Hematopoietic multipotent progenitor cell treated with erythropoietin and hydrocortisone succinate and interleukin-3 and kit ligand, for 17 days (in vitro differentiated cells): Measurements from ENCODE around the gene ISLR2.
"Not testable (repeated sequence)": the region's sequence is repeated elsewhere in the genome, so short reads cannot be mapped to it uniquely, and the experiment has no call there.

Experiments
- DNase-seq: peaks from one replicate; pipeline ENCODE4 v3.0.0-alpha.2; 2015; ENCODE audit warnings: low spot score

ISLR2 gene, protein sequence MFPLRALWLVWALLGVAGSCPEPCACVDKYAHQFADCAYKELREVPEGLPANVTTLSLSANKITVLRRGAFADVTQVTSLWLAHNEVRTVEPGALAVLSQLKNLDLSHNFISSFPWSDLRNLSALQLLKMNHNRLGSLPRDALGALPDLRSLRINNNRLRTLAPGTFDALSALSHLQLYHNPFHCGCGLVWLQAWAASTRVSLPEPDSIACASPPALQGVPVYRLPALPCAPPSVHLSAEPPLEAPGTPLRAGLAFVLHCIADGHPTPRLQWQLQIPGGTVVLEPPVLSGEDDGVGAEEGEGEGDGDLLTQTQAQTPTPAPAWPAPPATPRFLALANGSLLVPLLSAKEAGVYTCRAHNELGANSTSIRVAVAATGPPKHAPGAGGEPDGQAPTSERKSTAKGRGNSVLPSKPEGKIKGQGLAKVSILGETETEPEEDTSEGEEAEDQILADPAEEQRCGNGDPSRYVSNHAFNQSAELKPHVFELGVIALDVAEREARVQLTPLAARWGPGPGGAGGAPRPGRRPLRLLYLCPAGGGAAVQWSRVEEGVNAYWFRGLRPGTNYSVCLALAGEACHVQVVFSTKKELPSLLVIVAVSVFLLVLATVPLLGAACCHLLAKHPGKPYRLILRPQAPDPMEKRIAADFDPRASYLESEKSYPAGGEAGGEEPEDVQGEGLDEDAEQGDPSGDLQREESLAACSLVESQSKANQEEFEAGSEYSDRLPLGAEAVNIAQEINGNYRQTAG

DNA sequence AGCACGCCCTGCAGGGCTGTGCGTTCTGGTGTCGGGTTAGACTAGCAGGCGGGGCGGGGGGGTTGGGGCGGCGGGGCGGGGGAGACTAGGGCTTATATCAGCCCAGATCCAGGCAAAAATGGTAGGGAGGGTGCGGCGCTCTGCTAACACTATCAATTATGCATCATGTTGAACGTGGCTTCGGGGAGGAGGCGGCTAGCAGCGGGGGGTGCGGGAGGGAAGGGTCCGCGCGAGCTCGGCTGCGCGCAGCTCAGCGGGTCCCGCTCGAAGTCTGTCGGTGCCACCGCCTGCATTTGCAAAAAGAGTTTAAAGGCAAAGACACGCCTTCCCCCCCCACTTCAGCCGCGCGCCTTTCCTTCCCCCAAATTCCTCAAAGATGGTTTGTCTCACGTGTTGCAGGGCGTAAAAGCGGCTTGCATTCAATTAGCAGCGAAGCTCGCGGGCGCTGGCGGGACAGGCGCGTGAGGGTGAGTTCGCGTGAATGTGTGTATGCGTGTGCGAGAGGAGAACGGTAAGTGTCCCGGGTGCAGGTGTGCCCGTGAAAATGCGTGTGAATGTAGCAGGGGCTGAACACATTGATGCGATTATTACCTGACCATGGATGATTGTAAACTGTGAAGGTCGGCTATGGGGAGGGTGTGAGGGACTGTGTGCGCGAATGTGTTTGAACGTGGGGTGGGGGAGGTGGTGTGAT, at the start of gene ISLR2:
TSS of gene ISLR2 (plus strand) at position 432 of the 694 bp plus-strand sequence. CDS start 2,169 bp downstream, outside the sequence.
- no peak for DNase-seq

DNA sequence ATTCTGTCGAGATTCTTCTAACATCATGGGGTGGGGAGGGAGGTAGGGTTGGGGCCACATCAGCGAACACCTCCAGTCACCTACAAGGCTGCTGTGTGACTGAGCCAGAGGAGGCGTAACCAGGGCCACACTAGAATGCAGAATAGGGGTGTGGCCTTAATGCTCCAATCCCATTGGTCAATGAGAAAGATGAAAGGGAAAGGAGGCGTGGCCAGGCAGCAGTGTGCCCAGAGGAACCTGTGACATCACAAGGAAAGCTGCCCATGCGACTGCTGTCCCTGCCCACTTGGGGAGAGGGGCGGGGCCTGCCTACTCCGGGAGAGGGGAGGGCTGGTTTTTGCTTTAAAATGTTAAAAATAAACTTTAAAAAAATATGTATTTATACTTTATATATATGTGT, 47.9 kb upstream of the ISLR2 start, which contains the start of gene GOLGA6A:
TSS of gene GOLGA6A (minus strand) at position 101 of the 400 bp plus-strand sequence. CDS start at position 60, 41 bp downstream.
- DNase-seq, result not testable (repeated sequence)

DNA sequence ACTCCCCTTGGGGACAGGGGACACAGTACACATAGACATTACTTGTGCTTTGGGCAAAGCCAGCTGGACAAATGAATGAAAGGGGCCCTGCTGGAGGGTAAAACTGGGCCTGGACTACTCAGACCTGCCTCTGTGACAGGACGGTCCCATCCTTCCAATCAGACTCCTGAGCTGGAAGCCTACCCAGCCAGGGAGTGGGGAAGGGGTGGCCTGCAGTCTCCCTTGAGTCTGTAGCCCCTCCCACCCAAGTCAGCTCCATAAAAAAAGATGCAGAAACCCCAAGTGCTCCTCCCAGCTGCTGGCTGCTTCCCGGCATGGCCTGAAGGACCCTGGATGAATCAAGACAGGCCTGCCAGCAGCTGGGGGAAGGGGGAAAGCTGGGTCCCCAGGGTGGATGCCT, 35.8 kb upstream of the ISLR2 start:
- not testable (repeated sequence) for DNase-seq

DNA sequence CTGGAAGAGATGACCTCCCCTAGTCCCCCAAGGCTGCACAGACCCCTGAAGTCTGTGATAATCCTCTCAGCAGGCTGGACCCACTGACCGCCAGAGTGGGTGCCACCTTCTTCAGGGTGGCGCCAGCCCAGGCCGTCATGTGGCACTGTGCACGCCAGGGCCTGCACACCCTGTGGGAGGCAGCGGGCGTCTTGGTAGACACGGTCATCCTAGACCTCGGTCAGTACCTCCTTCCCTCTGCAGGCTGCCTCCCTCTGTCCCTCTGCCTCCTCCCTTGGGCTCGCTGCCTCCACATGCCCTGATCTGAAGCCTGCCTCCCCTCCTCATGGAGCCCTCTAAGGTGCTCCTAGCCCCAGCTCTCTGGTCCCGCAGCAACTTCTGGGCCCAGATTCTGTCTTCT, 34.8 kb upstream of the ISLR2 start:
- DNase-seq, result not testable (repeated sequence)

DNA sequence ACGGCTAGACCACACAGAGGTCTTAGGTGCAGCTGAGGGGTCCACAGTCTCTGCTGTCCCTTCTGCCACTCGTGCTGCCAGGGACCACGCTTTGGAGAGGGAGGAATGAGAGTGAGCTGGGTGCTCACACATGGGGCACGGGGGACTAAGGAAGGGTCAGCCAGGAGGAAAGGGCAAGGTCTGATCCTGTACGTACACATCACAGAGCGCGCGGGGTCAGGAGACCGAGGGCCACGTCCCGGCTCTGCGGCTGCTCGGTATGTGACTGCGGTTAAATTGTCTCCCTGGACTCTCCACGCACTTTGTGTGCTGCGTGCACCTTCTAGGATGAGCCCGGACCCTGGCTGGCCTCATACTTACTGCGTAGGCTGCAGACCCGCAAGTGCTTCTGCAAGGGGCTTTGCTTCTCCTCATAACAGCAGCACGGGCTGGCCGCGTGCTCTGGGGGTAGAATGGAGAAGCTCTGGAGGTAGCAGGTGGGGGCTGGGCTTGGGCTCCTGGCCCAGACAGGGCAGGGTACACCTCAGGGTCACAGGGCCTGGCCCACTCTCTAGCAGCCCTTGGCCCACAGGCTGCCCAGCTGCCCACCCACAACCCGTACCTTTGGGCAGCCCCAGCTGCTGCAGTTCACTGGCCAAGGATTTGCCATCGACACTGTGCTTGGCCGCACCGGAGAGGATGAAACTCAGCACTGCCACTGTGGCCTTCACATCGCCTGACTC, 33.5 kb upstream of the ISLR2 start:
- DNase-seq, result not testable (repeated sequence)

DNA sequence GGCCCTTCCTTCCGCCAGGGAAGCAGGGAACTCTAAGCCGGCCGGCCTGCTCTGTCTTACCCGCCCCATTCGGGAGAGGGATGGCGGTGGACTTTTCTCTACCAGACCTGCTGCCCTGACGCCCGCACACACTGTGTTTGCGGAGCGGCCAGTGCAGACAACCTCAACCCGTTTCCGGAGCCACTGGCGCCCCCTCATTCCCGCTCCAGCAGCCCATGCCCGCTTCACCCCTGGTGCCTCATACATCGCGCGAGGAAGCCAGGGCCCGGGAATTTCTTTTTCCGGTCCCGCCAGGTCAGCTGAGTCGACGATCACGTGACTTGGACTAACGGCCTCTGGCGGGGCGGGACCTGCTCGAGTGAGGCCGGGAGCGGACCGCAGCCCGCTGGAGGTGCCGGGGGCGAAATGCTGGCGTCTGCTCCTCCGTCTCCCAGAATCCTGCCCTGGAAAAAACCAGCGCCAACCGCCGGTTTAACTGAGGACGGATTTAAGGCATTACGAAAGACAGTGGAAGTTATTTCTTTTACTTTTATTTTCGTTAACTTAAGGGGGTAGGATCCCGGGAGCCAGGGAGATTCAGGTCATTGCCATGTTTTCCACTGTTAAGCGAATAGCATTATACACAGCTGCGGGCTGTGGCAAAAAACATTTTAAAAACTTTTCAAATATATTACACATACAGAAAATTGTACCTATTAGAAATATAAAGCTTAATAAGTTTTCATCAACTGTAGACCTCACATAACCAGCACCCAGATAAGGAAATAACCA, 30.2 kb upstream of the ISLR2 start:
- DNase-seq, result peak; percentile 63

DNA sequence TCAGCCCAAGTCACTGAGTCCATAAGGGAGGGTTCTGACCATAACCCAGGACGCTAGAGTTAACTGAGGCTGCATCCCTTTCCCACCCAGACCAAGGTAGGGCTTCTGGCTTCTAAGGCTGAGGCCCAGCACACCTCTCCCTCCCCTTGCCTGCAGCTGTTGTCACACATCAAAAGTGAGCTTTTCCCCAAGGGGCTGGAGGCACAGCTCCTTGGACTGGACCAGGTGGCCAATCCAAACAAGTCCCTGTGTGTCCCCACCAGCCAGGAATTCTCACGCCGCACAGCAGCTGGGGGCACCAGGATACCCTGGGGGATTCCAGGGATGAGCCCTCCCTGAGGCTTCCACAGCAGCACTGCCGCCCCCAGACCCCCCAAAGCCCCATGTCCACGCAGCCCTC, 22.3 kb upstream of the ISLR2 start:
- DNase-seq, result no peak

DNA sequence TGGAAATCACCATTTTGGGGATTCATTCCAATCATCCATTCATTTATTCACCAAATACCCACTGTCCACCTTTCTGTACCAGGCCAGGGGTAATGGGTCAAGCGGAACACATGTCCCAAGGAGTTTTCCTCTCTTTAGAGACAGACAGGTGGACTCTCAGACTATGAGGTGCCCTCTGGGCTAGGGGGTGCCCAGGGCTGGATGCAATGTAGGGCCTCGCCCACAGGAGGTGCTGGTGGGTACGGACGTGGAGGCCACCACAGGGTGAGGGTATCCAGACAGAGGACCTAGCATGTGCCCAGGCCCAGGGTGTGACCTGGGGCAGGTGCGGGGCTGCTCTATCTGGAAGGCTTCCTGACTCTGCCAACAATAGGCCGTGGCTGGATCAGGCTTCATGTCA, 21.8 kb upstream of the ISLR2 start:
- not testable (repeated sequence) for DNase-seq

DNA sequence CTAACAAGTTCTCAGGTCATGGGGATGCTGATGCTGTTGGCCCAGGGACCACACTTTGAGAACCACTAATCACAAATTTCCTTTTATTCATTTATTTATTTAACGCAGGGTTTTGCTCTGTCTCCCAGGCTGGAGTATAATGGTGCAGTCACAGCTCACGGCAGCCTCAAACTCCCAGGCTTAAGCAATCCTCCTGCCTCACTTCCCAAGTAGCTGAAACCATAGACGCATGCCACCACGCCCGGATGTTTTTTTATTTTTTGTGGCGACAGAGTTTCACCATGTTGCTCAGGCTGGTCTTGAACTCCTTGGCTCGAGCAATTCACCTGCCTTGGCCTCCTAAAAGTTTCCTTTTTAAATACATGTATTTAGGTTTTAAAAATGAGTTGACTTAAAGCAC, 20.7 kb upstream of the ISLR2 start:
- no peak for DNase-seq

DNA sequence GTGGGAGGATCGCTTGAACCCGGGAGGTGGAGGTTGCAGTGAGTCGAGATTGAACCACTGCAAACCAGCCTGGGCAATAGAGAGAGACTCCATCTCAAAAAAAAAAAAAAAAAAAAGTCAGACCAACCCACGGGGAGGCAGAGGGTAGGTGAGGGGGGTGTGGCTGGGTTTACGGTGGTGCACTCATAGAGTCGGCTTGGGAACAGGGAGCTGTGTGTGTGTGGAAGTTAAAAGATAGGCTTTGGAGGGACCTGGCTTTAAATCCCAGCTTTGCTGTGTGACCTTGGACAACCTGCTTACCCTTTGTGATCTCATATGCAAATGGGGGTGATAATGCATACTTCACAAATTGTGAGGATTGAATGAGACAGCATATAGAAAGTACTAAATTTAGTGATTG, 10.0 kb upstream of the ISLR2 start:
- DNase-seq, result no peak

DNA sequence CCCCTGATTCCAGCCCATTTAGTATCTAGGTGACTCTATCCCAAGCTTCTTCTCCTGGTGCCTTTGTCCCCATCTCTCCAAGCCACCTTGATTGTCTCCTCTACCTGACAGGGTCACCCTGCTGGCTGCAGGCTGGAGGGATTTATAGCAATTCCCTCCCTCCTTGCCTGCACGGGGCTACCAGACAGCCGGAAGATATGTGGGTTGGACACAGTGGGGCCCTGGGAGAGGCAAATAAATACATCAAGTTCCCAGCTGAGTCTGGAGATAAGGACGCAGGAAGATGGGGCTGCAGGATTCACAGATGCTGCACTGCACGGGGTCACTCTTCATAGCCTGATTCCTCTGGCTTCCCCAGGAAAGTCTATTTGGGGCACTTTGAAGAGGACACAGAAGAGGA, 9.3 kb upstream of the ISLR2 start:
- no peak for DNase-seq

DNA sequence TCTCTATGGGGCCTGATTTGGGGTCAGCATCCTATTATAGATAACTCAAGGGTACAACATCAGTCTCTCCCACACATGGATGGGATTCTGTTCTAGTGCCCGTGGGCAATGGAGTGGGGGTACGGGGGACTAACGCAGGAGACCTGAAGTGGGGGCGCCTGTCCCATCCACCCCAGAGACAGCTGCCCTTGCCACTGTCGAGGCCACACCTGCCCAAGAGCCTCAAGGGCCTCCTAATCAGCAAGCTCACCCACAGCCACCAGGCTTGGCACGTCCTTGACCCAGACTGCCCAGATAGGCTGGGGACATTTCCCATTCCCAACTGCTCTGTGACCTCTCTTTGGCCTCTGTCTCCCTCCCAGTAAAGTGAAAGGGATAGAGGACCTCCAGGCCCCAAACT, 8.5 kb upstream of the ISLR2 start:
- no peak for DNase-seq

DNA sequence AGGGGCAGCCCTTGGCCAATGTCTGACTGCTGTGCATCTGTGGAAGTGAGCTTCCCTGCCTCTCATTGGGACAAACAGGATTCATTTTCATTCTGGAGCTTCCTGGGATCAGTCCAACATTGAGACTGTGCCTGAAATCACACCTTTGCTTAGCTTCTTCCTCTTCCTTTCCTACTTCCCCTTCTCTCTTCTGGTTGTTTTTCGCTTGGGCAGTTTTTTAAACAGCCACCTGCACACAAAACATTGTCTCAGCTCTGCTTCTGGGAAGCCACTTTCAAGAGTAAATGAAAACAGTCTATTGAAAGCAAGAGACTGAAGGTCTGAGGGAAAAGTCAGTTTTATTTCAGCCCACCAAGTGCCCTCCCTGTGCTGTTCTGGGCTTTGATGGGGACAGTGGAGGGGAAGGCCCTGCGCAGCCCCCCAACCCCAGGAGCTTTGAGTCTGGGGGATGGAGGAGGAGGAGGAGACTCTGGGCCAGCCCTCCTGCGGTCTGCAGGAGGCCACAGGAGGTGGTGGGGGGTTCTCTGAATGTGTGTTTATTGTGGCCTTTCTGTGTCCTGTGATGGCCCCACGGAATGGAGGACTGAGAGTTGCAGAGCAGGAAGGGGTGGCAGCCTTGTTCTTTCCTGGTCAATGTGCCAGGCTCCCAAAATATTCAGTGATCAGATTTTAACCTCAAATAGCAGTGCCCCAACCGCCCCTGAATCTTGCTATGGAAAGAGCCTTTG, 7.8 kb upstream of the ISLR2 start:
- no peak for DNase-seq

DNA sequence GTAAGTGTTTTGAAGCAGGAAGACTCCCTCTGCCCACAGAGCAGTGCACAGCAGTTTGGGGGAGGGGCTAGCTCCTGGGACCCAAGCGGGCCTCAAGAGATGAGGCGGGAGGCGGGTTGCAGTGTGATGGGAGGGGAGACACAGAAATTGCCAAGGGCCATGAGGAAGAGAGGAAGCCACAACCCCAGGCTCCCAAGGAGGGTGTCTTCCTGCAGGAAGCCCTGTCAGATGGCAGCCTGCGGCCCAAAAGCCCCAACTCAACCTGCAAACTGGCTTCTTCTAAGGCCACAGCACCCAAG, 7.3 kb upstream of the ISLR2 start:
- DNase-seq, result no peak

DNA sequence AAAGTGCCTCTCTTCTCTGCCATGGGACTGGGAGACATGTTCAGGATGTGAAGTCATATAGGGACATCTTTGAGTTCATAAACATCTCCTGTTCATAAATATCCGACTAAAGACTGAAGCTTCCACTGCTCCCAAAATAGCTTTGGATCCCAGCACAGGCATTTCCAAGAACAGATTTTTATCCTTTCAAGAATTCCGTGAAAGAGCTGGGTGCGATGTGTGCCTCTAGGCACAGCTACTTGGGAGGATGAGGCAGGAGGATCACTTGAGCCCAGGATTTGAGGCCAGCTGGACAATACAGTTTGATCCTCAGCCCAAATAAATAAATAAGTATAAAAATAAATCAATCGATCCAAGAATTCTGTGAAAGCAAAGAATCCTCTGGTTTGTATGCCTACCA, 6.7 kb upstream of the ISLR2 start:
- DNase-seq, result no peak

DNA sequence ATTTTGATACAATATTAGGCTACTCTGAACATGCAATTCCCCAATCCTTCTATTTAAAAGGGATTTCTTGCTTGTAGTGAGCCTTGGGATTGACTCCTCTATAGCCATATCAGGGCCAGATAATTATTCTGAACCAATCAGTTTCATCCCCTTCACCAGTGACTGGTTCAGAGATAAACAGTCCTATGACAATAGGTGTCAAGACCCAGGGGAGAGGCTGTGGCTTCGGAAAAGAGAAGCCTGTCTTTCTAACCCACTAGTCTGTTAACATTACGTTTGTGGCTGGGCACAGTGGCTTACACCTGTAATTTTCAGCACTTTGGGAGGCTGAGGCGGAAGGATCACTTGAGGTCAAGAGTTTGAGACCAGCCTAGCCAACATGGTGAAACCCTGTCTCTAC, 6.2 kb upstream of the ISLR2 start:
- DNase-seq, result no peak

DNA sequence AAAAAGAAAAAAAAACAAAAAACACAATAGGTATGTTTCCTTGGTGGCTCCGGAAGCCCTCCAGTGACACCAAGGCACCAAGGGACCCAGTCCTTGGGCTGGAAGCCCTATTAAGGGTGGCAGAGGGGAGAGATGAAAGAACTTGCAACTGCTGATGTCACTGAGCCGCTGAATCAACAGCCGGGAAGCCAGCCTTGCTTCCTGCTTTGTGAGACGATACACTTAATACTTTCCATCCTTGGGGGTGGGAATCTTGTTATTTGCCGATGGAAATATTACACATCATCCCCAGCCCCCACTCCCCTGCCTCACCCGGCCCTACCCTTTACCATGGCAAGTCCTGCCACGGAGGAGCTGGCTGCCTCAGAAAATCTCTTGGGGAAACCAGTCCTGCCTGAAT, 5.6 kb upstream of the ISLR2 start:
- no peak for DNase-seq

DNA sequence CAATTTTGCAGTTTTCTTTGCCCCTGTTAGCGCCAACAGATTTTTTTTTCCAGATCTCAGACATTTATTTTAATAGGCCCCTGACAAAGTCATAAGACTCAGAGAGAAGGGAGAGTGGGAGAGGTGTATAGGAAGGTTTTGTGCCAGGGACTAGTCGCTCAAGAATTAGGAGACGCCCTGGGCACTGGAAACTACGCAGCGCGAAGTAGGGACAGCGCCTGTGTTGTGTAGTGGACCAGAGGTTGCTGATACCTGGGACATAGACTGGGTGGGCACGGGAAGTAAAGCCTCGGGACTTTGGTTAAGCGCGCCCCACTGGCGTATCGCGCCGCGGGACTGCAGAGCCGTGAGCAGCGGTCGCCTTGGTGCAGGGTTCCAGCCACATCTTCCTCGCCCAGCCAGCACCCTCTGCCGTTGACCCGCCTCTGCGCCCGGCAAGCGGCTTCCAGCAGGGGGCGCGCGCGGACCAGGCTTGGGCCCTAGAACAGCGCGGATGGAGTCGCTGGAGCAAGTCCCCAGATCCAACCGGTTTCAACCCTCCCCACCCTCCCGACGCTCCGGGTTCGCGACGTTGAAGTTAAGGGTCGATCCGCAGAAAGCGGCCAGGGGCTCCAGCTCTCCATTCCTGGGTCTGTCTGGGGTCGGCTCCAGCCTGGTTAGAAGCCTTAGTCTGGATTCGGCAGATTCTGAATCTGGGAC, 3.0 kb upstream of the ISLR2 start:
- DNase-seq, result peak; percentile 63

DNA sequence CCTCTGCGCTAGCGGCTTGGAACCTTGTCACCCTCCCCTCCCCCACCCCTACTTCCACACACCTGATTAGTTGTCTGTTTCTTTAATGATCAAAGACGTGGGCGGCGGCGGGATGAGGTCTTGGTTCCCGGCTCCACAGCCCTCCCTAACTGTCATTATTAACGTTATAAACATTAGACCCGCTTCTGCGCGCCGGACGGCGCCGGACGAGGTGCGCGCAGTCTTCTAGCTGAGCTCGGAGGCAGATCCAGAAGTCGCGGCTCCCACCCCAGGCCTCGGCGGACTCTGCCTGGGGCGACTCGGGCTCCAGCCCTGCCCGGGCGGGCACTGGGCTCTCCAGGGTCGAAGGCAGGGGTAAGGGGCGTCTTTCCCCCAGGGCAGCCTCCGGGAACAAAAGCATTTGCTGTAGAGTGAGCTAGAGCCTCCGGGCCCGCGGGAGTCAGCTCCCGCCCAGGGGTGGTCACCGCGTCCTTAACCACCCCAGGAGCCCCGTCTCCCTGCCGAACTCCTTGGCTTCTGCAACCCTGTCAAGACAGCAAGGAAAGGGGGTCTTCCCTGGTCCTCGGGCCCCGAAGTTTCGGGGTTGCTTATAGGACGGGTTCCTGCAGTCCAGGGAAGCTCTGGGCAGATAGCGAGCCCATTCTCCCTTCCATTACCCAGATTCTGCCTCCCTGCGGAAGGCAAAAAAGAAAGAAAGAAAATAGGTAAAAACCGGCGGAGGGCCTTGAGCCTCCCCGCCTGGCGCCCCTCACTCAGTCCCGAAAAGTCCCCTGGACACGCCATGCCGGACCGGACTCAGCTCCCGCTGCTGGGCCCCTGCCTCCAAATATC, 2.2 kb upstream of the ISLR2 start:
- no peak for DNase-seq
